H9 (cell line): ENCODE data around the gene ST6GALNAC5. TPM values are rescaled to one million over a fixed set of nuclear protein-coding genes. Genes with fewer than 3 reads are reported as not detected.

Source experiments
- DNase-seq: peaks from one replicate; pipeline ENCODE4 v3.0.0-alpha.2; 2017
- H2AFZ ChIP-seq: one replicate; pipeline ENCODE4 v1.6.1; 2013; ENCODE audit warnings: mild to moderate bottlenecking, low read length, control low read depth, moderate library complexity
- H2AK5ac ChIP-seq: 2 replicates; pipeline ENCODE4 v1.6.1; 2013; ENCODE audit warnings: low read length, control low read depth, mixed read lengths; ENCODE audit not compliant: insufficient read length
- H2BK120ac ChIP-seq: one replicate; pipeline ENCODE4 v1.6.1; 2013; ENCODE audit warnings: low read depth, mild to moderate bottlenecking, low read length, control low read depth, inconsistent platforms; ENCODE audit not compliant: poor library complexity, severe bottlenecking
- H2BK12ac ChIP-seq: 2 replicates; pipeline ENCODE4 v1.6.1; 2013; ENCODE audit warnings: low read length, control low read depth, mixed read lengths, low read depth; ENCODE audit not compliant: insufficient read length
- H2BK15ac ChIP-seq: 2 replicates; pipeline ENCODE4 v1.6.1; 2013; ENCODE audit warnings: low read depth, low read length, control low read depth
- H2BK20ac ChIP-seq: one replicate; pipeline ENCODE4 v1.6.1; 2013; ENCODE audit warnings: low read depth, mild to moderate bottlenecking, low read length, control low read depth, inconsistent platforms; ENCODE audit not compliant: poor library complexity, severe bottlenecking
- H2BK5ac ChIP-seq: 2 replicates; pipeline ENCODE4 v1.6.1; 2013; ENCODE audit warnings: low read length, control low read depth, mixed read lengths; ENCODE audit not compliant: insufficient read length
- H3K14ac ChIP-seq: 2 replicates; pipeline ENCODE4 v1.6.1; 2013; ENCODE audit warnings: low read length, control low read depth; ENCODE audit not compliant: insufficient read depth
- H3K18ac ChIP-seq: 2 replicates; pipeline ENCODE4 v1.6.1; 2013; ENCODE audit warnings: low read depth, mild to moderate bottlenecking, mixed read lengths, low read length, control low read depth; ENCODE audit not compliant: insufficient read length
- H3K23ac ChIP-seq: 2 replicates; pipeline ENCODE4 v1.6.1; 2013; ENCODE audit warnings: low read length, control low read depth, mixed read lengths, low read depth; ENCODE audit not compliant: insufficient read length
- H3K23me2 ChIP-seq: 2 replicates; pipeline ENCODE4 v1.6.1; 2013; ENCODE audit warnings: low read depth, mild to moderate bottlenecking, mixed read lengths, low read length, control low read depth; ENCODE audit not compliant: insufficient read length, poor library complexity, severe bottlenecking
- H3K27ac ChIP-seq: 2 replicates; pipeline ENCODE4 v1.5.1; 2013; ENCODE audit warnings: low read length, control low read depth, mixed read lengths, low read depth; ENCODE audit not compliant: insufficient read length
- H3K27me3 ChIP-seq: 2 replicates; pipeline ENCODE4 v1.6.1; 2013; ENCODE audit warnings: low read length, control low read depth, inconsistent platforms; ENCODE audit not compliant: insufficient read depth
- H3K4ac ChIP-seq: 2 replicates; pipeline ENCODE4 v1.6.1; 2013; ENCODE audit warnings: low read depth, mild to moderate bottlenecking, control low read depth, inconsistent platforms, low read length, moderate library complexity
- H3K4me1 ChIP-seq: 2 replicates; pipeline ENCODE4 v1.6.1; 2013; ENCODE audit warnings: low read length, control low read depth, inconsistent platforms; ENCODE audit not compliant: insufficient read depth
- H3K4me2 ChIP-seq: 2 replicates; pipeline ENCODE4 v1.6.1; 2013; ENCODE audit warnings: low read length, control low read depth, mixed read lengths; ENCODE audit not compliant: insufficient read length, insufficient read depth
- H3K56ac ChIP-seq: 2 replicates; pipeline ENCODE4 v1.6.1; 2013; ENCODE audit warnings: low read depth, mild to moderate bottlenecking, mixed read lengths, low read length, control low read depth; ENCODE audit not compliant: insufficient read length
- H3K79me1 ChIP-seq: 2 replicates; pipeline ENCODE4 v1.6.1; 2013; ENCODE audit warnings: low read depth, mild to moderate bottlenecking, moderate library complexity, low read length, control low read depth, inconsistent platforms; ENCODE audit not compliant: insufficient read depth, poor library complexity, severe bottlenecking
- H3K79me2 ChIP-seq: 2 replicates; pipeline ENCODE4 v1.6.1; 2013; ENCODE audit warnings: low read length, control low read depth, inconsistent platforms; ENCODE audit not compliant: insufficient read depth
- H3K9ac ChIP-seq: 2 replicates; pipeline ENCODE4 v1.6.1; 2013; ENCODE audit warnings: low read length, control low read depth, mixed read lengths; ENCODE audit not compliant: insufficient read length; ENCODE audit errors: extremely low read depth
- H3K9me3 ChIP-seq: one replicate; pipeline ENCODE4 v1.6.1; 2013; ENCODE audit warnings: low read depth, low read length, inconsistent platforms; ENCODE audit not compliant: control insufficient read depth
- H3T11ph ChIP-seq: one replicate; pipeline ENCODE4 v1.6.1; 2013; ENCODE audit warnings: mild to moderate bottlenecking, low read length, control low read depth, inconsistent platforms
- H4K20me1 ChIP-seq: one replicate; pipeline ENCODE4 v1.6.1; 2013; ENCODE audit not compliant: control insufficient read depth, insufficient read length, insufficient read depth
- H4K5ac ChIP-seq: 2 replicates; pipeline ENCODE4 v1.6.1; 2013; ENCODE audit warnings: low read depth, mild to moderate bottlenecking, mixed read lengths, low read length, control low read depth; ENCODE audit not compliant: insufficient read length
- H4K8ac ChIP-seq: replicated peaks from 2 replicates; pipeline ENCODE4 v1.6.1; 2013; ENCODE audit warnings: low read length, control low read depth, mixed read lengths, low read depth; ENCODE audit not compliant: insufficient read length
- H4K91ac ChIP-seq: 2 replicates; pipeline ENCODE4 v1.6.1; 2013; ENCODE audit warnings: low read depth, mild to moderate bottlenecking, moderate library complexity, mixed read lengths, low read length, control low read depth; ENCODE audit not compliant: insufficient read length
- H3K27ac Mint-ChIP-seq, 3 experiments: 2 replicates in 2 of 3; 3 replicates in 1 of 3; pipeline ENCODE4 v1.8.0; 2020 to 2021; ENCODE audit warnings: mixed read lengths in 3 of 3, mild to moderate bottlenecking in 1 of 3, moderate library complexity in 1 of 3
- H3K27me3 Mint-ChIP-seq: 2 replicates; pipeline ENCODE4 v1.8.0; 2021; ENCODE audit warnings: low read depth, mild to moderate bottlenecking, moderate library complexity, mixed read lengths
- H3K36me3 Mint-ChIP-seq, 3 experiments: 2 replicates in 2 of 3; 3 replicates in 1 of 3; pipeline ENCODE4 v1.8.0; 2020 to 2021; ENCODE audit warnings: low read depth in 3 of 3, mixed read lengths in 3 of 3; ENCODE audit not compliant: insufficient read depth in 1 of 3
- H3K4me1 Mint-ChIP-seq, 2 experiments: 2 replicates each; pipeline ENCODE4 v1.8.0; 2020; ENCODE audit warnings: mixed read lengths in 2 of 2
- H3K4me3 Mint-ChIP-seq, 2 experiments: 2 replicates in 1 of 2; 3 replicates in 1 of 2; pipeline ENCODE4 v1.8.0; 2020 to 2021; ENCODE audit warnings: mild to moderate bottlenecking in 2 of 2, mixed read lengths in 2 of 2, moderate library complexity in 1 of 2
- H3K9me3 Mint-ChIP-seq, 2 experiments: 2 replicates in 1 of 2; 3 replicates in 1 of 2; pipeline ENCODE4 v1.8.0; 2020; ENCODE audit warnings: mild to moderate bottlenecking in 2 of 2, mixed read lengths in 2 of 2, moderate library complexity in 1 of 2
- CTCF ChIP-seq: fragments of 200-600 bp; sonication (generic); conservative IDR thresholded peaks from 3 replicates; pipeline ENCODE4 v1.8.0; 2021; ENCODE audit warnings: antibody characterized with exemption, mild to moderate bottlenecking
- WGBS: extraction: QIAGEN DNeasy Blood & Tissue Kit; methylation state at CpG from one replicate; pipeline ENCODE4 v1.1.7; 2013; ENCODE audit warnings: missing lambda C conversion rate, low lambda C conversion rate, mixed read lengths; ENCODE audit not compliant: insufficient read length; ENCODE audit errors: extremely low coverage; 5-methylcytosine and 5-hydroxymethylcytosine counted together
- total RNA-seq: library from RNA; stranded (reverse); gene quantifications from 2 replicates; pipeline ENCODE4 v1.2.1, GENCODE V29; 2021

The ST6GALNAC5 gene
- total RNA-seq, 1 experiment from 2014 or later = 3.3 TPM

GRCh38 chr1:77031106-77031662 is 163.9 kb downstream of the ST6GALNAC5 start:
- Histone ChIP-seq H3K18ac (no peak overlapping the region), H3K79me1 (no peaks in the 10 kb centered on the region), H3K4ac (no peak overlapping the region), H3K27me3 (no peaks in the 10 kb centered on the region), H3T11ph (no peak overlapping the region), H2BK15ac (no peak overlapping the region), H3K4me2 (no peak overlapping the region), H3K9ac (no peak overlapping the region), H3K9me3 (no peaks in the 10 kb centered on the region), H3K14ac (no peak overlapping the region), H4K20me1 (no peaks in the 10 kb centered on the region), H4K8ac (no peak overlapping the region), H3K23ac (no peak overlapping the region), H3K56ac (no peak overlapping the region), H3K79me2 (no peaks in the 10 kb centered on the region), H2AK5ac (no peak overlapping the region), H2BK120ac (no peak overlapping the region), H3K4me1 (peaks cover 2% of the 10 kb centered on the region; the same call in 1 of the 2 replicates), H2BK20ac (no peak overlapping the region), H3K27ac (no peak overlapping the region), H2BK5ac (no peak overlapping the region), H4K91ac (no peak overlapping the region), H2BK12ac (no peak overlapping the region), H3K23me2 (no peaks in the 10 kb centered on the region), H4K5ac (no peak overlapping the region), H2AFZ (no peak overlapping the region)
- H3K4me1 Mint-ChIP-seq = peaks cover 24 to 33% of the 10 kb centered on the region in 2 experiments
- no peak overlapping the region for H3K4me3 Mint-ChIP-seq
- no CpG with 5 or more reads among the region's 3 CpGs for WGBS
- no peak for DNase-seq
- 0 out of 3 replicates have a peak, but pooled peaks have one; percentile 12 for TF ChIP-seq CTCF
- H3K27ac Mint-ChIP-seq = no peak overlapping the region
- H3K36me3 Mint-ChIP-seq = no peaks in the 10 kb centered on the region
- H3K27me3 Mint-ChIP-seq = peaks cover 2% of the 10 kb centered on the region; the same call in 1 of the 2 replicates
- H3K9me3 Mint-ChIP-seq = no peaks in the 10 kb centered on the region
